CD4-positive, alpha-beta memory T cell (primary cell): ENCODE data around the gene RGPD5. TPM values are rescaled to one million over a fixed set of nuclear protein-coding genes. Genes with fewer than 3 reads are reported as not detected.
"Not testable (repeated sequence)": the region's sequence is repeated elsewhere in the genome, so short reads cannot be mapped to it uniquely, and the experiment has no call there.

Experiments used
- CTCF ChIA-PET: fragments of 350-600 bp; sonication (Branson Sonifier 250); formaldehyde crosslinking; loops from one replicate; lab custom pipeline; 2021; ENCODE audit warnings: inconsistent platforms; ENCODE audit not compliant: partially characterized antibody; lab: Charles Lee
- POLR2A ChIA-PET: fragments of 350-600 bp; sonication (Branson Sonifier 250); formaldehyde crosslinking; loops from one replicate; lab custom pipeline; 2021; ENCODE audit not compliant: partially characterized antibody; lab: Charles Lee
- DNase-seq, 5 donors: peaks; one replicate each; pipeline versions ENCODE4 v3.0.0 to v3.0.0-alpha.2; 2020 to 2022; ENCODE audit warnings: mixed read lengths in 1 of 5
- H3K27ac ChIP-seq: one replicate; pipeline ENCODE4 v1.7.0; 2013; ENCODE audit warnings: low read depth, low read length
- H3K27me3 ChIP-seq: 2 replicates; pipeline ENCODE4 v1.7.0; 2013; ENCODE audit warnings: mild to moderate bottlenecking, low read length, moderate library complexity; ENCODE audit not compliant: insufficient read depth
- H3K36me3 ChIP-seq: 2 replicates; pipeline ENCODE4 v1.7.0; 2013; ENCODE audit warnings: mild to moderate bottlenecking, low read length, moderate library complexity; ENCODE audit not compliant: insufficient read depth
- H3K4me1 ChIP-seq: 2 replicates; pipeline ENCODE4 v1.7.0; 2013; ENCODE audit warnings: mild to moderate bottlenecking, low read length, moderate library complexity; ENCODE audit not compliant: insufficient read depth
- H3K4me3 ChIP-seq, 2 donors: one replicate each; pipeline ENCODE4 v1.7.0; 2013; ENCODE audit warnings: low read length in 2 of 2, mild to moderate bottlenecking in 1 of 2
- H3K9me3 ChIP-seq, 2 donors: one replicate each; pipeline ENCODE4 v1.7.0; 2013; ENCODE audit warnings: low read length in 2 of 2, control low read depth in 1 of 2; ENCODE audit not compliant: control insufficient read depth in 1 of 2
- H3K27ac Mint-ChIP-seq, 7 donors: one replicate each; pipeline ENCODE4 v1.8.0; 2020 to 2021; ENCODE audit warnings: mixed read lengths in 7 of 7, mild to moderate bottlenecking in 6 of 7, inconsistent platforms in 3 of 7, moderate library complexity in 3 of 7
- H3K27me3 Mint-ChIP-seq, 2 donors: one replicate each; pipeline ENCODE4 v1.8.0; 2020 to 2021; ENCODE audit warnings: mixed read lengths in 2 of 2
- H3K36me3 Mint-ChIP-seq, 2 donors: one replicate each; pipeline ENCODE4 v1.8.0; 2020 to 2021; ENCODE audit warnings: mixed read lengths in 2 of 2, inconsistent platforms in 1 of 2, mild to moderate bottlenecking in 1 of 2
- H3K4me1 Mint-ChIP-seq, 4 donors: one replicate each; pipeline ENCODE4 v1.8.0; 2020 to 2021; ENCODE audit warnings: mixed read lengths in 4 of 4, mild to moderate bottlenecking in 1 of 4
- H3K4me3 Mint-ChIP-seq, 8 donors: one replicate each; pipeline ENCODE4 v1.8.0; 2020 to 2021; ENCODE audit warnings: mixed read lengths in 8 of 8, mild to moderate bottlenecking in 7 of 8, moderate library complexity in 6 of 8, inconsistent platforms in 3 of 8
- H3K9me3 Mint-ChIP-seq, 8 donors: one replicate each; pipeline ENCODE4 v1.8.0; 2020 to 2021; ENCODE audit warnings: mixed read lengths in 8 of 8, mild to moderate bottlenecking in 5 of 8, inconsistent platforms in 3 of 8, moderate library complexity in 1 of 8
- intact Hi-C: fragments of 100-400 bp; cut with micrococcal nuclease; formaldehyde crosslinking; loops from one replicate; pipeline ENCODE4 v1.15.1; 2023
- polyA plus RNA-seq, 2 donors: library from polyadenylated mRNA; unstranded; fragments of 300-500 nt; fragmentation: Illumina TruSeq; gene quantifications; one replicate each; pipeline ENCODE4 v1.2.3, GENCODE V29; 2021
- total RNA-seq, 2 experiments: library from RNA; stranded (reverse); gene quantifications; one replicate each; pipeline ENCODE4 v1.2.3, GENCODE V29; 2021

The RGPD5 gene
- total and polyA plus RNA-seq, 4 experiments from 2014 or later: 2.2 to 72.5 (median 37.7) TPM

DNA sequence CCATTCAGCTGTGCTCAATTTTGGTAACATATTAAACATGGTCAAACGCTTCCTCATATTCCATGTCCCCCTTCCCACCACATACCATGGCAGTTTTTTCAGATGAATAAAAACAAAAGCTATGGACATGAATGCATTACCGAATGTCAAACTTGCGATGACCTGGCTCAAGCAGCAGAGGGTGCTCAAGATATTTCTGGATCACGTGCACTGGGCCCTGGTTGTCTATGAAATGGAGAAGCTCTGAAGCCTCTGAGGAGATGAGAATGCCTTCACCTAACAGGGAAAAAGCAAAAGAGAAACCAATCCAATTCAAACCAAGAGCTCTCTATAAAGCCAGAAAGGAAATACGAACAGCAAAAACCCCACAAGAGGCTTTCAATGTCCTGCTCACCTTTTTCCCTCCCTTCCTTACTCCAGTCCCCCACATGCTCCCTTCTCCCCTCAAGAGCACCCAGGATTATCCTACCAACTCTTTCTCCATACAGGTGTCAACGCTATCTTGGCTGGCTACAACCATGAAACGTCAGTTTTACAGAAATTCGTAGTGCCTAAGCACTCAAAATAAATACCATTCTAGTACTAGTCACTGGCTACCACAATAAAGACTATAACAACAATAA is 77.1 kb downstream of the RGPD5 start:
- H3K9me3 Mint-ChIP-seq, H3K9me3 ChIP-seq, H3K27ac Mint-ChIP-seq, DNase-seq, CTCF ChIA-PET, H3K4me1 ChIP-seq, intact Hi-C loops, H3K27me3 ChIP-seq, H3K4me3 ChIP-seq, H3K4me1 Mint-ChIP-seq, POLR2A ChIA-PET, H3K36me3 ChIP-seq, H3K36me3 Mint-ChIP-seq, H3K4me3 Mint-ChIP-seq, H3K27ac ChIP-seq, H3K27me3 Mint-ChIP-seq: not testable (repeated sequence)

DNA sequence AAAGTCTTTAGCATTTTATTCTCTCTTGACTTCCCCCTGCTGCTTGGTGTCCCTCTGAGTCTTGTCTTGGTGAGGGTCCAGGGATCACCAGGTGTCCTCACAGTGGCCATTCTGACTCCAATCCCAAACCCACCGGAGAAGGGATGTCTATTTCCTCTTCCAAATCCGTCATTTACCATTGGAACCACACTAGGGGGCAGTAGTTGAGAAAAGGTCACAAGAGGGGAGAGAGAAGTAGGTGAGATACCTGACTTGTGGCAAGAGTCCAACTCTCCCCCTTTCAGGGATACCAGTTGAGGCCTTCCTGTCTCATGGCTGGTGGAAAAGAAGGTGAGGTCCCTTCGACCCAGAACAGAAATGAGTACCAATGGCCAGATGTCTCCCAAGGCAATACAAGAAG is 82.5 kb downstream of the RGPD5 start:
- H3K27me3 Mint-ChIP-seq, CTCF ChIA-PET, DNase-seq, H3K27me3 ChIP-seq, H3K36me3 ChIP-seq, H3K36me3 Mint-ChIP-seq, H3K4me3 Mint-ChIP-seq, H3K4me1 Mint-ChIP-seq, H3K9me3 ChIP-seq, H3K9me3 Mint-ChIP-seq, POLR2A ChIA-PET, H3K4me1 ChIP-seq, H3K4me3 ChIP-seq, intact Hi-C loops, H3K27ac Mint-ChIP-seq, H3K27ac ChIP-seq: not testable (repeated sequence)

DNA sequence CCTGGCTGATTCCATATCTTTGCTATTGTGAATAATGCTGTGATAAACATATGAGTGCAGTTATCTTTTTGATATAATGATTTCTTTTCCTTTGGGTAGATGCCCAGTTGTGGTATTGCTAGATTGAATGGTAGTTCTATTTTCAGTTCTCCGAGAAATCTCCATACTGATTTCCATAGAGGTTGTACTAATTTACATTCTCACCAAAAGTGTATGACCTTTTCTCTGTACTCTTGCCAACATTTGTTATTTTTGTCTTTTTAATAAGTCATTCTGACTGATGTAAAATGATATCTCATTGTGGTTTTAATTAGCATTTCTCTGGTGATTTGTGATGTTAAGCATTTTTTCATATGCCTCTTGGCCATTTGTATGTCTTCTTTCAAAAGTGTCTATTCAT is 88.0 kb downstream of the RGPD5 start:
- H3K4me1 ChIP-seq, H3K4me1 Mint-ChIP-seq, CTCF ChIA-PET, H3K27ac Mint-ChIP-seq, H3K27me3 Mint-ChIP-seq, H3K9me3 ChIP-seq, H3K27ac ChIP-seq, H3K9me3 Mint-ChIP-seq, H3K27me3 ChIP-seq, POLR2A ChIA-PET, H3K4me3 ChIP-seq, H3K36me3 ChIP-seq, DNase-seq, H3K4me3 Mint-ChIP-seq, H3K36me3 Mint-ChIP-seq, intact Hi-C loops: not testable (repeated sequence)

DNA sequence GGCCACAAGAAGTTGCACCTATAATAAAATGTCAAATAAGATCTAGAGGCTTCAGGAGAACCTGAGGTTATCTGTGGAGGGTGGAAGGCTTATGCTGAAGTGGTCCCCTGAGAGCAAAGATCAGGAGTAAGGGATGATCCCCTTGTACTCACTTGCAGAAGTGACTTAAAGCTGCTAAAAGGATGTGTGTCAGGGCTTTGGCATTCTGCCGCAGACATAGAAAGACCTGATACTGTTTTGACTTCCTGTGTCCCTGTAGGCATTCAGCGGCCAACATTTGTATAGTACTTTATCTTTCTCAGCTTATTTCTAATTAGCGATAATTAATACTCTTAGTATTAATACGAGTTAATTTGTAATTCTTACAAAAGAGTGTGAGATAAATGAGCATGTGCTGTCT is 94.3 kb downstream of the RGPD5 start:
- H3K4me3 ChIP-seq, H3K4me1 Mint-ChIP-seq, H3K27ac Mint-ChIP-seq, H3K36me3 Mint-ChIP-seq, intact Hi-C loops, H3K4me3 Mint-ChIP-seq, H3K36me3 ChIP-seq, H3K27me3 ChIP-seq, POLR2A ChIA-PET, H3K27ac ChIP-seq, H3K9me3 ChIP-seq, DNase-seq, CTCF ChIA-PET, H3K27me3 Mint-ChIP-seq, H3K9me3 Mint-ChIP-seq, H3K4me1 ChIP-seq: not testable (repeated sequence)

DNA sequence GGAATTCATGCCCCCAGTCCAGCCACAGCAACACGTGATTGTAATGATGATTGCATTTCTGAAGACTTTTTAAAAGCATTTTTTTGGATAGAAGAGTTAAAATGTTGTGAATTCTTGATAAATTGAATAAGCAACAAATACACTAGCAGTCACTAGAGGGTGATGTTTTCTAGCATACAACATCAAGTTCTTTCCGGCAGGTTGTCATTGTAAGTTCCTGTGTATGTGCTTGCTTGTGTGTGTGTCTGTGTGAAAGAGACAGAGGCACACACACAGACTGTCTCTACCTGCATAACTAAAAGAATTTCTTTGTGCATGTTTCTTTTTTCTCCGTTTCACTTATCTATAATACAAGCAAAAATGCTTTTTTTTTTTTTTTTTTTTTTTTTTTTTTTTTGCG is 95.8 kb downstream of the RGPD5 start:
- H3K27me3 ChIP-seq, H3K4me1 ChIP-seq, H3K27me3 Mint-ChIP-seq, H3K9me3 Mint-ChIP-seq, H3K4me3 ChIP-seq, H3K36me3 ChIP-seq, CTCF ChIA-PET, H3K4me3 Mint-ChIP-seq, DNase-seq, H3K4me1 Mint-ChIP-seq, H3K27ac Mint-ChIP-seq, H3K9me3 ChIP-seq, intact Hi-C loops, H3K36me3 Mint-ChIP-seq, POLR2A ChIA-PET, H3K27ac ChIP-seq: not testable (repeated sequence)

DNA sequence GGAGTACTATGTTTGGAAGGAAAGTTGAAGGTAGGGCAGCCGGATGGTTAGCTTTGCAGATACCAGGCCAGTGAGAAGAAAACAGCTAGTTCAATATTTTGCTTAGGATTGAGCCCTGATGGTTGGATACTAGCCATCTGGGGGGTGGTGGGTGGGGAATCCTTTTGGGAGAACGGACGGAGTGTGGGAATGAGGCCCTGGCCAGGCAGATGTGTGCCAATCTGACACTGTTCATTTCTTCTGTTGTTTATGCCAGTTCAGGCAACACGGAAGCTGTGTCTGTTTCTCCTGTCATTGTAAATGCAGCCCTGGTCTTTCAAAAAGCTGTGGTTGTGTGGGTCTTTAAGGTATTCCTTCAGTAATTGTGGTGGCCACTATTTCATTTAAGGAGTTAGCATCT is 96.9 kb downstream of the RGPD5 start:
- H3K9me3 Mint-ChIP-seq, CTCF ChIA-PET, DNase-seq, H3K27ac ChIP-seq, H3K27me3 ChIP-seq, H3K36me3 ChIP-seq, H3K27ac Mint-ChIP-seq, H3K4me1 ChIP-seq, H3K4me1 Mint-ChIP-seq, POLR2A ChIA-PET, H3K4me3 Mint-ChIP-seq, H3K9me3 ChIP-seq, H3K4me3 ChIP-seq, H3K36me3 Mint-ChIP-seq, intact Hi-C loops, H3K27me3 Mint-ChIP-seq: not testable (repeated sequence)

DNA sequence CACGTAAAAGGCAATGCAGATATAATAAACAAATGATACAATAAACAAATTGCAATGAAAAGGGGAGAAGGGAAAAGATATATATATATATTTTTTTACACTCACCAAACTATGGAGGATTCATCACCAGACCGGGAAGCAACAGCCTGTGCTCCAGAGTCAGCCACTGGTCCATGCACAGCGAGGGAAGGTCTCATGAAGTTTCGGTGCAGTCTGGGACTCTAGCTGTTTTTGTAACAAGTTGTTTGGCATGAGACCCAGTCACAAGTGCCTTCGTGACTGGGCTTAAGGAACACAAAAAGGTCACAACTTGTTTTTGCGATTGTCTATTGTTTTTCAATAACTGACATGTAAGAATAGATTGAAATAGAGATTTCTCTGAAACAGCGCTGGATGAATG is 99.6 kb downstream of the RGPD5 start:
- POLR2A ChIA-PET, H3K27ac Mint-ChIP-seq: not testable (repeated sequence)

DNA sequence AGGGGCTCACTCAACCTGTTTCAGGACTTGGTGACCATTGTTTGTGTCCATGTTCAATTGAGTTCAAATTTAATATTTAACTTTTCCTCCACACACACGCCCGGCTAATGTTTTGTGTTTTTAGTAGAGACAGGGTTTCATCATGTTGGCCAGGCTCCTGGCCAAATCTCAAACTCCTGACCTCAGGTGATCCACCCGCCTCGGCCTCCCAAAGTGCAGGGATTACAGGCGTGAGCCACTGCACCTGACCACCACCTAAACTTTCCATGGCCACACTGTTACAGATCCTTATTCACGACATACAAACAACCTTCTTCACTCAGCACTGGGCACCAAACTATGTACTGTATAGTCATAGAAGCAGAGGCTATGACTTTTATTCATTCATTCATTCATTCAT is 100.0 kb downstream of the RGPD5 start:
- H3K4me1 ChIP-seq, H3K9me3 ChIP-seq, H3K27ac Mint-ChIP-seq, H3K4me1 Mint-ChIP-seq, H3K27me3 Mint-ChIP-seq, H3K9me3 Mint-ChIP-seq, H3K4me3 Mint-ChIP-seq, intact Hi-C loops, H3K27ac ChIP-seq, DNase-seq, POLR2A ChIA-PET, H3K36me3 Mint-ChIP-seq, H3K36me3 ChIP-seq, H3K27me3 ChIP-seq, CTCF ChIA-PET, H3K4me3 ChIP-seq: not testable (repeated sequence)

More for the DNA sequence above, 99.6 kb downstream of the RGPD5 start:
- DNase-seq, H3K9me3 ChIP-seq, CTCF ChIA-PET, H3K4me1 Mint-ChIP-seq, H3K27me3 Mint-ChIP-seq, H3K27ac ChIP-seq, H3K4me3 Mint-ChIP-seq, H3K36me3 Mint-ChIP-seq, intact Hi-C loops, H3K9me3 Mint-ChIP-seq, H3K27me3 ChIP-seq, H3K4me1 ChIP-seq, H3K4me3 ChIP-seq, H3K36me3 ChIP-seq: not testable (repeated sequence)
